ENCODE measurements around the gene PDE3A.
"Not testable (repeated sequence)": the region's sequence is repeated elsewhere in the genome, so short reads cannot be mapped to it uniquely, and the experiment has no call there.

The PDE3A gene

DNA sequence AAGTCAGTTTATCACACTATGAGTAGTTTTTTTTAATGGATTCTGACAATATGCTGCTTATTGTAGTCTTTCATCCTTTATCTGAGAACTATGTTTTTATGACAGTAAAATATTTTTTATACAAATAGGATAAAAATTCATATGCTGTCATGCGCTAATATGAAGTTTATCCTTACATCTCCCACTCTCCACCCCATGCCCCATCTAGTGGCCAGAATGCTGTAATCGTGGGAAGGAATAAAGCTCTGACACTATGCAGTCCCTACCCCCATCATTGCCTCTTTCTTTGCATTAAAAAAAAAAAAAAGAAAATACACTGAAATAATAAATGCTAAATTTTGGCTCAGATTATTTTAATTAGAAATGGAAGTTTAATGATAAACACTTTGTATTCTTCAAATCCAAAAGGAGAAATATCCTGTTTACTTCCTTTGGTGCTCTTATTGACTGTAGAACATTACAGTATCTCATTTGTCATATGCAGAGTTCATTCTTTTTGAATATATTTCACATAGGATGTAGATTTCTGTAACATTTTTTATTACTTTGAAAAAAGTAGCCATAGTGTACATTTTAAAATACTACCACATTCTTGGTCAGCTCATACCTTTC lies 180.9 kb downstream of the PDE3A start:
- no peak for DNase-seq (ENCODE audit: low spot score)
- TF ChIP-seq, protein P1, sequence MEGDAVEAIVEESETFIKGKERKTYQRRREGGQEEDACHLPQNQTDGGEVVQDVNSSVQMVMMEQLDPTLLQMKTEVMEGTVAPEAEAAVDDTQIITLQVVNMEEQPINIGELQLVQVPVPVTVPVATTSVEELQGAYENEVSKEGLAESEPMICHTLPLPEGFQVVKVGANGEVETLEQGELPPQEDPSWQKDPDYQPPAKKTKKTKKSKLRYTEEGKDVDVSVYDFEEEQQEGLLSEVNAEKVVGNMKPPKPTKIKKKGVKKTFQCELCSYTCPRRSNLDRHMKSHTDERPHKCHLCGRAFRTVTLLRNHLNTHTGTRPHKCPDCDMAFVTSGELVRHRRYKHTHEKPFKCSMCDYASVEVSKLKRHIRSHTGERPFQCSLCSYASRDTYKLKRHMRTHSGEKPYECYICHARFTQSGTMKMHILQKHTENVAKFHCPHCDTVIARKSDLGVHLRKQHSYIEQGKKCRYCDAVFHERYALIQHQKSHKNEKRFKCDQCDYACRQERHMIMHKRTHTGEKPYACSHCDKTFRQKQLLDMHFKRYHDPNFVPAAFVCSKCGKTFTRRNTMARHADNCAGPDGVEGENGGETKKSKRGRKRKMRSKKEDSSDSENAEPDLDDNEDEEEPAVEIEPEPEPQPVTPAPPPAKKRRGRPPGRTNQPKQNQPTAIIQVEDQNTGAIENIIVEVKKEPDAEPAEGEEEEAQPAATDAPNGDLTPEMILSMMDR (IDR thresholded peaks at IDR 0.05; ENCODE audit: extremely low read depth, insufficient read depth, missing control alignments) = peak; percentile 27
- in situ Hi-C loops (cut with MboI; ENCODE audit: low pct_unique_long_range_greater_than_20kb, low sequenced_read_pairs, unreplicated experiment) = no loop called here

DNA sequence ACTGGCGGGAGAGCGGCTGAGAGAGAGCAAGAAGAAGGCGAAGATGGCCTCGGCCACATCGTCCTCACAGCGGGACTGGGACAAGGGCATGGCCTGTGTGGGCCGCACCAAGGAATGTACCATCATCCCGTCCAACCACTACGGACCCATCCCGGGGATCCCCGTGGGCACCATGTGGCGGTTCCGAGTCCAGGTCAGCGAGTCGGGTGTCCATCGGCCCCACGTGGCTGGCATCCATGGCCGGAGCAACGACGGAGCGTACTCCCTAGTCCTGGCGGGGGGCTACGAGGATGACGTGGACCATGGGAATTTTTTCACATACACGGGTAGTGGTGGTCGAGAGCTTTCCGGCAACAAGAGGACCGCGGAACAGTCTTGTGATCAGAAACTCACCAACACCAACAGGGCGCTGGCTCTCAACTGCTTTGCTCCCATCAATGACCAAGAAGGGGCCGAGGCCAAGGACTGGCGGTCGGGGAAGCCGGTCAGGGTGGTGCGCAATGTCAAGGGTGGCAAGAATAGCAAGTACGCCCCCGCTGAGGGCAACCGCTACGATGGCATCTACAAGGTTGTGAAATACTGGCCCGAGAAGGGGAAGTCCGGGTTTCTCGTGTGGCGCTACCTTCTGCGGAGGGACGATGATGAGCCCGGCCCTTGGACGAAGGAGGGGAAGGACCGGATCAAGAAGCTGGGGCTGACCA lies 183.6 kb downstream of the PDE3A start:
- in situ Hi-C loops (cut with MboI; ENCODE audit: low pct_unique_long_range_greater_than_20kb, low sequenced_read_pairs, unreplicated experiment); DNase-seq (ENCODE audit: low spot score): not testable (repeated sequence)

DNA sequence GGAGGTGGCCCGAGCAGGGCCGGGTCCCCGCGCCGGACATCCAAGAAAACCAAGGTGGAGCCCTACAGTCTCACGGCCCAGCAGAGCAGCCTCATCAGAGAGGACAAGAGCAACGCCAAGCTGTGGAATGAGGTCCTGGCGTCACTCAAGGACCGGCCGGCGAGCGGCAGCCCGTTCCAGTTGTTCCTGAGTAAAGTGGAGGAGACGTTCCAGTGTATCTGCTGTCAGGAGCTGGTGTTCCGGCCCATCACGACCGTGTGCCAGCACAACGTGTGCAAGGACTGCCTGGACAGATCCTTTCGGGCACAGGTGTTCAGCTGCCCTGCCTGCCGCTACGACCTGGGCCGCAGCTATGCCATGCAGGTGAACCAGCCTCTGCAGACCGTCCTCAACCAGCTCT lies 184.2 kb downstream of the PDE3A start:
- DNase-seq (ENCODE audit: low spot score); in situ Hi-C loops (cut with MboI; ENCODE audit: low pct_unique_long_range_greater_than_20kb, low sequenced_read_pairs, unreplicated experiment): not testable (repeated sequence)

DNA sequence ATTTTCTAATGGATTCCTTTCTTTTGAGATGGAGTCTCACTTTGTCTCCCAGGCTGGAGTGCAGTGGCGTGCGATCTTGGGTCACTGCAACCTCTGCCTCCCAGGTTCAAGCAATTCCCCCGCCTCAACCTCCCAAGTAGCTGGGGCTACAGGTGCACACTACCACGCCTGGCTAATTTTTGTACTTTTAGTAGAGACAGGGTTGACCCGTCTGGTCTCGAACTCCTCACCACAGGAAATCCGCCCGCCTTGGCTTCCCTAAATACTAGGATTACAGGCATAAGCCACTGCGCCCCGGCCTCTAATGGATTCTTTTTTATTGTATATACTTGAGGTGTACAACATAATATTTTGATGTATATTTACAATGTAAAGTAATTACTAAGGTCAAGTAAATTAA lies 186.7 kb downstream of the PDE3A start:
- in situ Hi-C loops (cut with MboI; ENCODE audit: low pct_unique_long_range_greater_than_20kb, low sequenced_read_pairs, unreplicated experiment) = no loop called here
- no peak for DNase-seq (ENCODE audit: low spot score)
- TF ChIP-seq, protein P1 (IDR thresholded peaks at IDR 0.05; ENCODE audit: extremely low read depth, insufficient read depth, missing control alignments) = no peak

DNA sequence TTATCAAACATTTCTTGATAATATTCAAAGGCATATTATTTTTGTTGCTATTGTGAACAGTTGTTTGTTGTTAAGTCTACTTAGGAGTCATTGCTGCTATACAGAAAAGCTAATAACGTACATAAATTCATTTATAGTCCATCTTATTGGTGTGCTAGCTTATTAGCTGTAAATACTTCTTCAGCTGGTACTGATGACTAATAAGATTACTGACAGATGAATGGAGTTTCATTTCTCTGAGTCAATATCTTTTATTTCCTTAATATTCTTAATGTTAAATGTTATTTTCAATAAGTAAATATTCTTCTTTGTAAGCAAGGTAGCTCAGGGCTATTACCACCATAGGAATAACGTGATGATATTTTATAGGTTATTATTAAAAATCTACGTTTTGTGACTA lies 187.4 kb downstream of the PDE3A start:
- no peak for DNase-seq (ENCODE audit: low spot score)
- in situ Hi-C loops (cut with MboI; ENCODE audit: low pct_unique_long_range_greater_than_20kb, low sequenced_read_pairs, unreplicated experiment) = no loop called here
- TF ChIP-seq, protein P1 (IDR thresholded peaks at IDR 0.05; ENCODE audit: extremely low read depth, insufficient read depth, missing control alignments) = no peak

DNA sequence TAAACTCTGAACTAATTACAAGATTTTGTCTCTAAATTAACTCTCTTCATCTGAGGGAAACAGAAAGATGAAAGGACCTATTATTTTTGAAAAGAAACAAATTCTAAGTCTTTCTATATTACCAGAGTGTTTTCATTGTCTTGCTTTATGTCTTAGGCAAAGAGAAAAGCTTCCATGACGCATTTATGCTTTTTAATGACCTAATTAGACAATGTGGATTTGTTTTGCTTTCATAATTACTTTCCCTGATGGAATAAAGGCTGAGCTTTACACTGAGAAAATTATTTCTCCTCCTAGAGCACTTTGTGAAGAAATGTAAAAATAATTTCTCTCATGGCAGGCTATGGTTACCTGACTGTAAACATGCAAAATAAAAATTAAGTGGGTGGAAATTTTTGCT lies 188.8 kb downstream of the PDE3A start:
- in situ Hi-C loops (cut with MboI; ENCODE audit: low pct_unique_long_range_greater_than_20kb, low sequenced_read_pairs, unreplicated experiment) = no loop called here
- TF ChIP-seq, protein P1 (IDR thresholded peaks at IDR 0.05; ENCODE audit: extremely low read depth, insufficient read depth, missing control alignments) = no peak
- DNase-seq (ENCODE audit: low spot score) = no peak

DNA sequence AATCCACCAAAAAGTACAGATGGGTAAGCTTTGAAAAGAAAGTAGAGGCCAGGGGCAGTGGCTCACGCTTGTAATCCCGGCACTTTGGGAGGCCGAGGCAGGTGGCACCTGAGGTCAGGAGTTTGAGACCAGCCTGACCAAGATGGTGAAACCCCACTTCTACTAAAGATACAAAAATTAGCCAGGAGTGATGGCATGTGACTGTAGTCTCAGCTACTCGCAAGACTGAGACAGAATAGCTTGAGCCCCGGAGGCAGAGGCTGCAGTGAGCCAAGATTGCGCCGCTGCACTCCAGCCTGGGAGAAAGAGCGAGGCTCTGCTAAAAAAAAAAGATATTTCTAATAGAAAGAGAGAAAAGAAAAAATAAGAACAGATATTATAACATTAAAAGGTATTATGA lies 192.6 kb downstream of the PDE3A start:
- TF ChIP-seq, protein P1 (IDR thresholded peaks at IDR 0.05; ENCODE audit: extremely low read depth, insufficient read depth, missing control alignments) = no peak
- DNase-seq (ENCODE audit: low spot score) = no peak
- in situ Hi-C loops (cut with MboI; ENCODE audit: low pct_unique_long_range_greater_than_20kb, low sequenced_read_pairs, unreplicated experiment) = no loop called here
